ENCODE results near the gene NXNL1.

DNA sequence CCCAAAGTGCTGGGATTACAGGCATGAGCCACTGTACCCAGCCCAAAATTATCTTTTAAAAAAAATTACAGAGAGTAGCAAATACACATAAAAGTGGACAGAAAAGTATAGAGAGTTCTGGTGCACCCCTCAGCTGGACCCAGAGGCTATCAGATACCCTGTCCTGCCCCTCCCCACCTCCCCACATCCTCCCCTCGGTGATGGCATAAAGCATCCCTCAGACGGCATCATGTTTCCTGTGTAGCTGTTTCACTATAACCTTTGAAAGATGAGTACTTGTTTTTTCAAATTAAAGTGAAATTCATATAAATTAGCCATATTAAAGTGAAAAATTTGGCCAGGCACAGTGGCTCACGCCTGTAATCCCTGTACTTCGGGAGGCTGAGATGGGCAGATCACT, 29.7 kb upstream of the NXNL1 start:
- no peak for TF ChIP-seq POLR2AphosphoS5 (IDR thresholded peaks at IDR 0.05)
- TF ChIP-seq, protein P1, sequence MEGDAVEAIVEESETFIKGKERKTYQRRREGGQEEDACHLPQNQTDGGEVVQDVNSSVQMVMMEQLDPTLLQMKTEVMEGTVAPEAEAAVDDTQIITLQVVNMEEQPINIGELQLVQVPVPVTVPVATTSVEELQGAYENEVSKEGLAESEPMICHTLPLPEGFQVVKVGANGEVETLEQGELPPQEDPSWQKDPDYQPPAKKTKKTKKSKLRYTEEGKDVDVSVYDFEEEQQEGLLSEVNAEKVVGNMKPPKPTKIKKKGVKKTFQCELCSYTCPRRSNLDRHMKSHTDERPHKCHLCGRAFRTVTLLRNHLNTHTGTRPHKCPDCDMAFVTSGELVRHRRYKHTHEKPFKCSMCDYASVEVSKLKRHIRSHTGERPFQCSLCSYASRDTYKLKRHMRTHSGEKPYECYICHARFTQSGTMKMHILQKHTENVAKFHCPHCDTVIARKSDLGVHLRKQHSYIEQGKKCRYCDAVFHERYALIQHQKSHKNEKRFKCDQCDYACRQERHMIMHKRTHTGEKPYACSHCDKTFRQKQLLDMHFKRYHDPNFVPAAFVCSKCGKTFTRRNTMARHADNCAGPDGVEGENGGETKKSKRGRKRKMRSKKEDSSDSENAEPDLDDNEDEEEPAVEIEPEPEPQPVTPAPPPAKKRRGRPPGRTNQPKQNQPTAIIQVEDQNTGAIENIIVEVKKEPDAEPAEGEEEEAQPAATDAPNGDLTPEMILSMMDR (IDR thresholded peaks at IDR 0.05 in 8 of 11, conservative IDR thresholded peaks at IDR 0.05 in 3 of 11) = no peak

All from spleen (tissue), 7 donors.